ENCODE measurements around the gene DDR2.

Gene DDR2

DNA sequence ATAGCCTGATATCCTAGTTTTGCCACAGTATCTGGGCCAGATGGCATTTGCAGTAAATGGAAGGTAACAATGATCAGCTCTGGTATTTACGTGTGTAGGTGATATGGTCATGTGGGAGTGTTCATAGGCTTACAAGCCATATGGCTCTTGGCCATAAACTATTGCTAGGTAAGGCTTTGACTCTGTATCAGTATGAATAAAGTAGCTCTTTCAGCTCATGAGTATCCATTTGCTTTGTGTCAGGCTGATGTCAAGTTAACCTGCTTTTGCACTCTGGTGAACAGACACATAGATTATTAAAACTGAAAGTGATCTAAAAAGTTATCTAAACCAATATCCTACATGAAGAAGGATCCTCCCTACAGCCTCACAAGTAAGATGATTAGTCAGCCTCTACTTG, 69.0 kb downstream of the DDR2 start:
- no peak for DNase-seq

- no peak for DNase-seq
Measured at GRCh38 chr1:162702628-162703027, 70.4 kb downstream of the DDR2 start.

DNA sequence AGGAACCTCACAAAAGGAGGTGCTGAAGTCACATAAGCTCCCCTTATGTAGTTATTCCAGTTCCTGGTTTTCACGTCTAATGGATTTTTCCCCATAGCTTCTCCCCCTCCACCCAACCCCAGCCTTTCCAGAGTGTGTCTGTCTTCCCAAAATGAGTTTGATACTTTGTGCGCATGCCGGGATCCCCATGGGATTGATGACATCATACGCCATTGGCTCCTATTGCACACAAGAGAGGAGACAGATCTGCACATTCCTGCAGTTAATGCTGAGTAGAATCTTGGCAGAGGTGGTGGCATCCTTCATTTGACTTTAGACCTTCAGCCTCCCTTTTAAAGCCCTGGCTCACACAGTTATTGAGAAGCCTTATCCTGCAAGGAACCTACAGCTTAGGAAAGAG, 71.4 kb downstream of the DDR2 start:
- DNase-seq: no peak

- DNase-seq: no peak
Measured at GRCh38 chr1:162704673-162705424, 72.6 kb downstream of the DDR2 start.

GRCh38 chr1:162706003-162706402, 73.7 kb downstream of the DDR2 start:
- DNase-seq: no peak

GRCh38 chr1:162706606-162707005, 74.3 kb downstream of the DDR2 start:
- DNase-seq: no peak

DNA sequence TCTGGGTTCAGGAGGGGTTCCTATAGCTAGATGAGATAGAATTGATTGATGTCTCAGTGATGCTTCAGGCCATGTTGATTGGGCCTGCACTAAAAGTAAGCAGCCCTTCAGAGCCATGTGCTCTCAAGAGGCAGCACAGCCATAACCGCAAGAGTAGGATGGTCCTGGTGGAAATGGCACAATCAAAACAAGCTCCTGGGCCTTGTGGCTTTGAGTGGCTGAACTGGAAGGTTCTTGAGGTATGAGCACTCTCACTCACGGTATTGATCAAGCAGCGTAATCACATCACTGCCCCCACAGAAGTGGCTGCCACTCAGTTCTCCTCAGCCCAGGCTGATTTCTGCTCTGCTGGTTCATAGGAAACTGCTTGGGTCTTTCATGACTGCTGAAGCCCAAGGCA, 76.0 kb downstream of the DDR2 start:
- DNase-seq: no peak

DNA sequence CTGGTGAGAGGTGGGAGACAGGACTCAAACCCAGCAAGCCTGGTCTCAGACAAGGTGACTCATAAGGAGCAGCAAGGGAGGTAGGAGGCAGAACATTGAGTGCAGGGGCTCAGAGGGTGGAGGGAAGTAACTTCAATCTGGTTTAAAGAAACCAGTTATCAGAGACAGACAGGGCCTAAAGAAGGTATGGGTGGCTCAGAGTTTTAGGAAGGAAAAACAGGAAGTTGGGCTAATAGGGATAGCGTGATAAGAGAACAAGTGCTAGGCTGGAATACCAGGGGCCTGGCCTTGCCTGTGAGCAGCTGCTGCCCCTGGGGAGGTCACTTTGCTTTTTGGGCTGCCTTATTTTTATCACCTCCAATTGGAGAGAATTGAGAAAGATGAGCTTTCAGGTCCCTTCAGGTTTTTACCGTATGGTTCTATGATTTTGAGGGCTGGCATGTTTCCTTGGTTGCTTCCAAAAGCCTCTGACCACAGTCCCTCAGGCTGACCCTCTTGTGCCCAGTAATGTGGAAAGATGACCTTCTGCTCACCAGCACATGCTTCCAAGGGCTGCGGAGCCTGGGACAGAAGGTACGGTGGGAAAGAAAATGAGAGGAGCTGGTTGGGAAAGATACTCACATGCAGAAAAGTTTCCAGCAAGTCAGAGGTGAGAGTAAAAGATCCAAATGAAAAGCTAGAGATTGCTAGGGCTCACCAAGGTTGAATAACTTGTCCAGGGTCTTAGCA, 77.0 kb downstream of the DDR2 start:
- DNase-seq: no peak

GRCh38 chr1:162709870-162710269, 77.6 kb downstream of the DDR2 start:
- no peak for DNase-seq

GRCh38 chr1:162710345-162710744, 78.1 kb downstream of the DDR2 start:
- no peak for DNase-seq

DNA sequence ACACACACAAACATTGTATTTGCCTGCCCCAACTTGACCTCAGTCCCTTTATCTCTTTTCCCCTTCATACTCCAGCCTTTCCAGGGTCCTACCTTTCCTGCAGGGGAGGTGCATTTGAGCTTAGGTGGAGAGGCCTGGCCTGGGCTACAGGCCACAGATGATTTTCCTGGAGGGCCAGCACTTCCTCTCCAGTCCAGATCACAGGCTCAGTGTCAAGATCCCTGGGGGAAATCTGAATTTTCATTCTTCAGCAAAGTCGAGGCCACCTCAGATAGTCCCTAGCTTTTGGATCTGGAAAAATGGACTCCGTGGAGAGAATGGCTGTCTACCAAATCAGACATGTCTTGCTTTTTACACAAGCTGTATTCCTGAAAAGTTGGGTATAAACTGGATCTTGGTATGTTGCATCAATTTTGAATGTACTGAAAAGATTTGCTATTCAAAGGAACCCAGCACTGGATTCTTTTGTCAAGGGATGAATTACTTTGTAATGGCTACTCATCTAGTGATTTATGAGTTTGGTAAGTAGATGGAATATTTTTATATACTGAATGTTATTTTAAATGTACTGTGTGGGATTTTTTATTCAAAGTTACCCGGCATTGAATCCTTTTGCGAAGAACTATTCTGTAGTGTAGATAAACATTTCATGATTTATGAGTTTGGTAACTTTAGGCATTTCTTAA, 78.7 kb downstream of the DDR2 start:
- no peak for DNase-seq

- DNase-seq: no peak
Measured at GRCh38 chr1:162712317-162713029, 80.2 kb downstream of the DDR2 start.

- no peak for DNase-seq
Measured at GRCh38 chr1:162716123-162716522, 83.9 kb downstream of the DDR2 start.

DNA sequence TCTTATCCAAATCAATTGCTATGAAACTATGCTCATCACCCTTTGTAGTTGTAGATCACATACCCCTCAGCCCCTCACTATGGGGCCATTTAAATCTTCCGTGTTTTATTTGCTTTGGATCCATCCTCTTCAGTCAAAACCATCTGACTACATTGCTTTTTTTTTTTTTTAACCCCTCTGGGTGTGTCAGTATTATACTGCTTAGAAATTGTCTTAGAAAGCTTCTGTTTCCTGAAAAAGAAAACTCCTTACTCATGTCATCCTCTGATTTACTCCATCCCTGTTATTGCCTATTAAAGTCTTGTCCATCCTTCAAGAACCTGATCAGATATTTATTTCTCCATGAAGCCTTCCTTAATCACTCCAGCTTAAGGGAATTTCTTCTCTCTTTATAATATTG, 84.3 kb downstream of the DDR2 start:
- no peak for DNase-seq

- no peak for DNase-seq
Measured at GRCh38 chr1:162717548-162718184, 85.4 kb downstream of the DDR2 start.

DNA sequence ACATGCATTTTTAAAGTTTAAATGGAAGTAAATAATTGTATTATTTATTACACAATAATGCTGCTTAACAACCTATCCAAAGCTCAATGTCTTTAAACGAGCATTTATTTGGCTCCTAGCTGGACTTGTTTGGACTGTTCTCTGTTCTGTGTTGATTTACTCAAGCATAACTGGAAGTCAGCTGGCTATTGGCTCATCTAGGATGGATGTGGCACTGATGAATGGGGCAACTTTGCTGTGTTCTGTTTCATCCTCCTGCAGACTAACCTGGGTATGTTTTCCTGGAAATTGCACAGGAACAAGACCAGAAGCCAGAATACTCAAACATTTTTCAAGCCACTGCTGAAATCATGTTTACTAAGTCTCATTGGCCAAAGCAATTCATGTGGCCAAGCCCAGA, 87.4 kb downstream of the DDR2 start:
- DNase-seq: no peak

DNA sequence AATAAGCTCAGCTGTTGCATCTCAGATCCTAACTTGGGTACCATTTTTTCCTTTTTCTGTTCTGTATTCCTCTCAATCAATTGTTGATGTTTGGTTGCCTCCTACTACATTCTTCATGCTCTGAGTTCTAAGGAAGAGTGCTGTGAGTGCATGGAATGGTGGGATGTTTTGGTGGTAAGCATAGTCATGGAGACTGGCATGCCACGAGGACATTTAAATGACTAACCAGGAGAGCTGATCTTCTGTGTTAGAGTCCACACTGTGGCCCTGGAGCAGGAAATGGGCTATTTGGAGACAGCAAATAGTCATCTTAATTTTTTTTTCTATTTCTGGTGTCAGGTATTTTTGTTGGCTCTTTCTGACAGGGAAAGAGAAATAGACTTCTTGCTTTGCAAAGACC, 88.7 kb downstream of the DDR2 start:
- DNase-seq: no peak

DNA sequence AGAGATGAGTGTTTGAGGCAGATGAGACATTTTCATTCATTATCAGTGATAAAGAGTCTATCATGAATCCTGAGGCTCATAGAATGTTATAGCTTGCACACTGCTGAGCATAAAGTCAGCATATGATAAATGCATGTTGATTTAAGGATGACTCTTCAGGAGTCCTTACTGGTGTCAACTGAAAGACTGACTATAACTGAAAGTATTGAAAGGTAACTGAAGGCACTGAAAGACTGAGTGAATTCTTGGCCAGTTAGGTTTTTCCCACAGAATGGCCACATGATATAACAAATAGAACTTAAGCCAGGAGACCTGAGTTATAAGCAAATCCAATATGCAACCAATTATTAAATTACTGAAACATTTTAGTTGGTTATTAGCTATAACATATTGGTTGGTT, 89.2 kb downstream of the DDR2 start:
- no peak for DNase-seq

GRCh38 chr1:162722036-162722435, 89.8 kb downstream of the DDR2 start:
- no peak for DNase-seq

DNA sequence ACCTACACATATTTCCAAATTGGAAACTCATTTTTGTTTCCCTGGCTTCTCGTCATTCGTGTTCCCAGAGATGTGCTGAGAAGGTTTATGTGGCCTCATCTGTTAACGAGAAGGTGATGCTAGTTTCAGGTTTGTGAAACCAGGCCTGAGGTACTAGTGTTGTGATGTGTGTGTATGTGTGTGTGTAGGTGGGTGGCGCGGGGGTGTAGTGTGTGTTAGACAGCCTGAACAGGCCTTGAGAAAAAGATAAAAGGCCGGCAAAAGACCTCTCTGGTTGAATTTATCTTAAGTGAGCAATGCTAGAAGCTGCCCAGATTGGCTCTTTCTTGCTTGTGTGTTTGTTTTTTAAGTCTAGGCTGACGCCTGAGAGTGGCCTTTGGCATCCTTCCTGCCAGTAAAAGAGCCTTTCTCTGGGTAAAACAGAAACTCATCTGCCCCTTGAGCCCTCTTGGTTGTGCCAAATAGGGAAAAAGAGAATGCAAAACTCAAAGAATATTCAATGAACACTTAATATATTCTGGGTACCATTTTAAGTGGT, 92.4 kb downstream of the DDR2 start:
- DNase-seq: no peak

- DNase-seq: no peak
Measured at GRCh38 chr1:162725301-162725837, 93.1 kb downstream of the DDR2 start.

DNA sequence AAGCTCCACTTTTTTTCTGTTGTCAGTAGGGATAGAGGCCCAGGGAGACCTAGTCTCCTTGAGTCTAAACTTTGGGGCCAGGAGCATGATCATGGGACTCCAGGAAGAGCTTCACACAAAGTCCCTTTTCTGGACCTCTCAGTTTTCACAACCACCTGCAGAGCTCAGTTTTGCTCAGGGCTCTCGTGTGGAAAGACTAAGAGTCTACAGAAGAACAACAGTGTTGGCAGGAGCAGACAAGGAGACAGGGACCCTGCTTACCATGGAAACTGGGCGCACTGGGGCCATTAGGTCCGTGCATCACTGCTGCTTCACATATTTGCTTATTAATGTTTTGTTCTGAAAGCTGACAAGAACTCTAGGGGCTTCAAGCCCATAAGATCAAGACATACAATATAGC, 94.3 kb downstream of the DDR2 start:
- DNase-seq: no peak
